ENCODE data around the gene ADGRB3. TPM values are rescaled to one million over a fixed set of nuclear protein-coding genes. Genes with fewer than 3 reads are reported as not detected.

Gene ADGRB3

GRCh38 chr6:69438113-69438512 lies 803.0 kb downstream of the ADGRB3 start:
- Histone ChIP-seq H3K9me3 (replicated peaks in 1 of 2; ENCODE audit: control insufficient read depth in 2 of 2, insufficient read depth in 1 of 2, low read depth in 1 of 2, low read length in 2 of 2) (no peaks in the 10 kb centered on the region), H3K9ac (ENCODE audit: low read depth, low read length, poor library complexity) (no peak overlapping the region), H2AK5ac (ENCODE audit: low read depth, low read length) (no peak overlapping the region), H2BK12ac (ENCODE audit: low read length) (no peak overlapping the region), H3K4me2 (ENCODE audit: insufficient read depth, low read length, poor library complexity, severe bottlenecking) (no peak overlapping the region), H3K23ac (ENCODE audit: low read depth, low read length, poor library complexity) (no peak overlapping the region), H3K18ac (ENCODE audit: low read length) (no peak overlapping the region), H2AFZ (ENCODE audit: low read length) (no peak overlapping the region), H3K14ac (ENCODE audit: low read length) (no peak overlapping the region), H3K4me3 (ENCODE audit: low read length in 2 of 2) (no peak overlapping the region), H3K27me3 (ENCODE audit: control insufficient read depth in 3 of 3, insufficient read depth in 3 of 3, low read depth in 1 of 3, low read length in 3 of 3) (no peaks in the 10 kb centered on the region), H3K27ac (replicated peaks; ENCODE audit: low read length) (no peak overlapping the region), H3K4me1 (ENCODE audit: control insufficient read depth in 2 of 2, insufficient read depth in 1 of 2, low read depth in 1 of 2, low read length in 2 of 2) (no peaks in the 10 kb centered on the region), H3K79me1 (ENCODE audit: low read depth, low read length) (no peaks in the 10 kb centered on the region), H3K4ac (ENCODE audit: low read length) (no peak overlapping the region), H2BK5ac (ENCODE audit: low read length) (no peak overlapping the region), H4K91ac (ENCODE audit: low read depth, low read length, poor library complexity) (no peak overlapping the region), H3K36me3 (replicated peaks in 1 of 2; ENCODE audit: control insufficient read depth in 2 of 2, insufficient read depth in 2 of 2, low read length in 2 of 2) (no peaks in the 10 kb centered on the region), H2BK120ac (ENCODE audit: low read depth, low read length) (no peak overlapping the region), H2BK15ac (ENCODE audit: low read length) (no peak overlapping the region), H4K8ac (ENCODE audit: low read depth, low read length) (no peak overlapping the region)
- no peak for DNase-seq (ENCODE audit: low spot score)
- WGBS, 2 donors (ENCODE audit: extremely low coverage in 2 of 2, insufficient read length in 2 of 2, insufficient replicate concordance in 1 of 2): no CpG with 5 or more reads among the region's 2 CpGs

Small RNA genes within 50 kb of the gene (small RNA-seq; reads per million reads assigned to genes)
- not detected for gene AL606923.1 (ENCODE audit: insufficient read depth)

All from neuronal stem cell (in vitro differentiated cells).